SK-N-SH treated with all-trans-retinoic acid at 6 μM for 48 hours (cell line): ENCODE results near the gene PIP5K1C.

ENCODE experiments used
- ATAC-seq: fragments of 200-7000 bp; cut with Tn5 transposase; 3 replicates; pipeline ENCODE4 v1.9.1; 2020; ENCODE audit warnings: mild to moderate bottlenecking, moderate library complexity
- ARNTL ChIP-seq: fragments of 450-650 bp; formaldehyde crosslinking; IDR thresholded peaks from 2 replicates; pipeline ENCODE4 v1.5.0; 2020; ENCODE audit warnings: low read depth, mild to moderate bottlenecking, moderate library complexity, borderline replicate concordance
- BACH2 ChIP-seq: fragments of 250-450 bp; sonication (Bioruptor Pico); IDR thresholded peaks from 2 replicates; pipeline ENCODE4 v1.9.0; 2021; ENCODE audit warnings: mild to moderate bottlenecking, borderline replicate concordance
- CREB5 ChIP-seq: fragments of 250-450 bp; sonication (Bioruptor Pico); IDR thresholded peaks from 2 replicates; pipeline ENCODE4 v1.5.1; 2020; ENCODE audit warnings: low read depth, mild to moderate bottlenecking, moderate library complexity
- CSDC2 ChIP-seq: fragments of 250-450 bp; sonication (Bioruptor Pico); IDR thresholded peaks from 2 replicates; pipeline ENCODE4 v1.5.0; 2020; ENCODE audit warnings: mild to moderate bottlenecking, moderate library complexity
- CSRNP3 ChIP-seq: fragments of 250-450 bp; sonication (Bioruptor Pico); IDR thresholded peaks from 2 replicates; pipeline ENCODE4 v1.5.1; 2021; ENCODE audit warnings: mild to moderate bottlenecking, moderate library complexity
- GLIS3 ChIP-seq: fragments of 250-450 bp; sonication (Bioruptor Pico); IDR thresholded peaks from 2 replicates; pipeline ENCODE4 v1.5.0; 2020; ENCODE audit warnings: mild to moderate bottlenecking, moderate library complexity
- ISL1 ChIP-seq: fragments of 250-450 bp; sonication (Bioruptor Pico); IDR thresholded peaks from 2 replicates; pipeline ENCODE4 v2.1.2; 2022; ENCODE audit warnings: mild to moderate bottlenecking, moderate library complexity
- OSR1 ChIP-seq: fragments of 250-450 bp; sonication (Bioruptor Pico); IDR thresholded peaks from 2 replicates; pipeline ENCODE4 v1.8.0; 2022; ENCODE audit warnings: moderate library complexity, mild to moderate bottlenecking, inconsistent platforms
- PATZ1 ChIP-seq: fragments of 250-450 bp; sonication (Bioruptor Pico); IDR thresholded peaks from 2 replicates; pipeline ENCODE4 v1.8.0; 2020; ENCODE audit warnings: mild to moderate bottlenecking, moderate library complexity, borderline replicate concordance
- POU6F1 ChIP-seq: fragments of 250-450 bp; sonication (Bioruptor Pico); IDR thresholded peaks from 2 replicates; pipeline ENCODE4 v1.8.0; 2021; ENCODE audit warnings: low read depth, mild to moderate bottlenecking, moderate library complexity, borderline replicate concordance
- PPARA ChIP-seq: fragments of 250-450 bp; sonication (Bioruptor Pico); IDR thresholded peaks from 2 replicates; pipeline ENCODE4 v1.5.0; 2020; ENCODE audit warnings: mild to moderate bottlenecking, borderline replicate concordance
- RARB ChIP-seq: fragments of 250-450 bp; sonication (Bioruptor Pico); IDR thresholded peaks from 2 replicates; pipeline ENCODE4 v1.8.0; 2021; ENCODE audit warnings: mild to moderate bottlenecking, moderate library complexity
- TOX ChIP-seq: fragments of 250-450 bp; sonication (Bioruptor Pico); IDR thresholded peaks from 2 replicates; pipeline ENCODE4 v1.8.0; 2021; ENCODE audit warnings: mild to moderate bottlenecking, moderate library complexity, borderline replicate concordance
- TSHZ2 ChIP-seq: fragments of 250-450 bp; sonication (Bioruptor Pico); IDR thresholded peaks from 2 replicates; pipeline ENCODE4 v1.5.0; 2020; ENCODE audit warnings: mild to moderate bottlenecking, moderate library complexity
- ZC3H10 ChIP-seq: fragments of 250-450 bp; sonication (Bioruptor Pico); IDR thresholded peaks from 2 replicates; pipeline ENCODE4 v1.5.1; 2021; ENCODE audit warnings: mild to moderate bottlenecking, moderate library complexity
- ZFP3 ChIP-seq: fragments of 250-450 bp; sonication (Bioruptor Pico); IDR thresholded peaks from 2 replicates; pipeline ENCODE4 v1.5.0; 2020; ENCODE audit warnings: mild to moderate bottlenecking, moderate library complexity
- ZFP30 ChIP-seq: fragments of 450-650 bp; formaldehyde crosslinking; IDR thresholded peaks from 2 replicates; pipeline ENCODE4 v1.5.0; 2022; ENCODE audit warnings: mild to moderate bottlenecking, moderate library complexity
- ZNF8 ChIP-seq: fragments of 450-650 bp; formaldehyde crosslinking; IDR thresholded peaks from 2 replicates; pipeline ENCODE4 v1.5.0; 2020; ENCODE audit warnings: mild to moderate bottlenecking, moderate library complexity

The PIP5K1C gene

GRCh38 chr19:3637621-3638020, 62.6 kb downstream of the PIP5K1C start:
- TF ChIP-seq ZFP3 (CRISPR knock-in tag) (no peak), TSHZ2 (CRISPR knock-in tag) (no peak), ZFP30 (CRISPR knock-in tag) (no peak), PATZ1 (CRISPR knock-in tag) (no peak), ISL1 (CRISPR knock-in tag) (no peak), ZNF8 (no peak), PPARA (CRISPR knock-in tag) (no peak), TOX (CRISPR knock-in tag) (no peak), BACH2 (CRISPR knock-in tag) (no peak), OSR1 (CRISPR knock-in tag) (no peak), CREB5 (CRISPR knock-in tag) (no peak), ZC3H10 (CRISPR knock-in tag) (no peak), GLIS3 (CRISPR knock-in tag) (no peak), CSDC2 (CRISPR knock-in tag) (no peak), RARB (CRISPR knock-in tag) (no peak)
- TF ChIP-seq, all 23 proteins: peak for 0

GRCh38 chr19:3636962-3637361, 63.3 kb downstream of the PIP5K1C start:
- ATAC-seq: no peak
- TF ChIP-seq ZNF8 (no peak), CSRNP3 (CRISPR knock-in tag) (no peak), RARB (CRISPR knock-in tag) (no peak), CSDC2 (CRISPR knock-in tag) (no peak), ZFP3 (CRISPR knock-in tag) (no peak), PPARA (CRISPR knock-in tag) (no peak), POU6F1 (CRISPR knock-in tag) (no peak), ARNTL (CRISPR knock-in tag) (no peak), TSHZ2 (CRISPR knock-in tag) (no peak), OSR1 (CRISPR knock-in tag) (no peak)
- TF ChIP-seq, all 23 proteins: peak for 0

More at GRCh38 chr19:3637621-3638020, 62.6 kb downstream of the PIP5K1C start:
- ATAC-seq: no peak
